CD8-positive, alpha-beta memory T cell (primary cell): Measurements from ENCODE around the gene SLC26A4. TPM values are rescaled to one million over a fixed set of nuclear protein-coding genes. Genes with fewer than 3 reads are reported as not detected.

Source experiments
- CTCF ChIA-PET: fragments of 350-600 bp; sonication (Branson Sonifier 250); formaldehyde crosslinking; loops from one replicate; lab custom pipeline; 2021; ENCODE audit warnings: antibody characterized with exemption; lab: Charles Lee
- POLR2A ChIA-PET: fragments of 350-600 bp; sonication (Branson Sonifier 250); formaldehyde crosslinking; loops from one replicate; lab custom pipeline; 2021; ENCODE audit warnings: antibody characterized with exemption; lab: Charles Lee
- DNase-seq, 5 donors: peaks; one replicate each; pipeline versions ENCODE4 v3.0.0 to v3.0.0-alpha.2; 2020 to 2022; ENCODE audit warnings: mixed read lengths in 1 of 5
- H3K27ac ChIP-seq: one replicate; pipeline ENCODE4 v1.7.0; 2013; ENCODE audit warnings: low read depth, mild to moderate bottlenecking, low read length, moderate library complexity
- H3K27me3 ChIP-seq: 2 replicates; pipeline ENCODE4 v1.7.0; 2013; ENCODE audit warnings: low read length, mild to moderate bottlenecking; ENCODE audit not compliant: insufficient read depth, poor library complexity, severe bottlenecking
- H3K36me3 ChIP-seq: 2 replicates; pipeline ENCODE4 v1.7.0; 2013; ENCODE audit warnings: mild to moderate bottlenecking, low read length, moderate library complexity; ENCODE audit not compliant: insufficient read depth
- H3K4me1 ChIP-seq: 2 replicates; pipeline ENCODE4 v1.7.0; 2013; ENCODE audit warnings: mild to moderate bottlenecking, low read length, moderate library complexity; ENCODE audit not compliant: insufficient read depth
- H3K4me3 ChIP-seq: 2 replicates; pipeline ENCODE4 v1.7.0; 2013; ENCODE audit warnings: mild to moderate bottlenecking, low read length
- H3K9me3 ChIP-seq: 2 replicates; pipeline ENCODE4 v1.7.0; 2013; ENCODE audit warnings: mild to moderate bottlenecking, low read length
- H3K27ac Mint-ChIP-seq, 8 donors: one replicate each; pipeline ENCODE4 v1.8.0; 2020 to 2021; ENCODE audit warnings: mixed read lengths in 8 of 8, mild to moderate bottlenecking in 6 of 8, inconsistent platforms in 3 of 8, moderate library complexity in 3 of 8
- H3K27me3 Mint-ChIP-seq, 2 donors: one replicate each; pipeline ENCODE4 v1.8.0; 2020 to 2021; ENCODE audit warnings: mixed read lengths in 2 of 2, mild to moderate bottlenecking in 1 of 2, moderate library complexity in 1 of 2
- H3K36me3 Mint-ChIP-seq, 3 donors: one replicate each; pipeline ENCODE4 v1.8.0; 2020 to 2021; ENCODE audit warnings: mixed read lengths in 3 of 3, inconsistent platforms in 1 of 3, mild to moderate bottlenecking in 1 of 3
- H3K4me1 Mint-ChIP-seq, 3 donors: one replicate each; pipeline ENCODE4 v1.8.0; 2020 to 2021; ENCODE audit warnings: mixed read lengths in 3 of 3, inconsistent platforms in 1 of 3, mild to moderate bottlenecking in 1 of 3
- H3K4me3 Mint-ChIP-seq, 7 donors: one replicate each; pipeline ENCODE4 v1.8.0; 2020 to 2021; ENCODE audit warnings: mixed read lengths in 7 of 7, mild to moderate bottlenecking in 6 of 7, moderate library complexity in 4 of 7, inconsistent platforms in 2 of 7
- H3K9me3 Mint-ChIP-seq, 5 donors: one replicate each; pipeline ENCODE4 v1.8.0; 2020 to 2022; ENCODE audit warnings: mixed read lengths in 5 of 5, mild to moderate bottlenecking in 3 of 5, moderate library complexity in 2 of 5, inconsistent platforms in 1 of 5
- polyA plus RNA-seq: library from polyadenylated mRNA; unstranded; fragments of 300-500 nt; fragmentation: Illumina TruSeq; gene quantifications from one replicate; pipeline ENCODE4 v1.2.3, GENCODE V29; 2021
- total RNA-seq, 2 experiments: library from RNA; stranded (reverse); gene quantifications; one replicate each; pipeline ENCODE4 v1.2.3, GENCODE V29; 2021

Gene SLC26A4
- total and polyA plus RNA-seq, 3 experiments from 2014 or later: 0.78 to 2.1 TPM; not detected in 1

GRCh38 chr7:107721286-107721685 is 60.7 kb downstream of the SLC26A4 start:
- no peaks in the 10 kb centered on the region for H3K27me3 ChIP-seq
- H3K27ac Mint-ChIP-seq: no peak overlapping the region
- CTCF ChIA-PET: no interaction called here
- no peaks in the 10 kb centered on the region for H3K36me3 ChIP-seq
- no peak for DNase-seq
- no peaks in the 10 kb centered on the region for H3K4me1 ChIP-seq
- no peak overlapping the region for H3K27ac ChIP-seq
- POLR2A ChIA-PET: no interaction called here
- no peaks in the 10 kb centered on the region for H3K4me1 Mint-ChIP-seq
- no peaks in the 10 kb centered on the region for H3K9me3 ChIP-seq
- H3K9me3 Mint-ChIP-seq: no peaks in the 10 kb centered on the region
- H3K4me3 ChIP-seq: no peak overlapping the region
- H3K36me3 Mint-ChIP-seq: no peaks in the 10 kb centered on the region
- no peak overlapping the region for H3K4me3 Mint-ChIP-seq
- peaks cover 0 to 4% of the 10 kb centered on the region in 2 donors for H3K27me3 Mint-ChIP-seq

GRCh38 chr7:107723255-107723654 is 62.6 kb downstream of the SLC26A4 start:
- no peak for DNase-seq
- no peaks in the 10 kb centered on the region for H3K36me3 ChIP-seq
- H3K27ac ChIP-seq: no peak overlapping the region
- no peak overlapping the region for H3K4me3 Mint-ChIP-seq
- ChIA-PET CTCF (interaction anchor here (1.3 kb wide), 2 partner anchors 20 to 260 kb away, joined by 5 to 11 read pairs; partner anchors contain the start of gene CBLL1), POLR2A (no interaction called here)
- no peaks in the 10 kb centered on the region for H3K9me3 ChIP-seq
- H3K4me1 Mint-ChIP-seq: no peaks in the 10 kb centered on the region
- H3K27me3 Mint-ChIP-seq: peaks cover 0 to 16% of the 10 kb centered on the region in 2 donors
- no peaks in the 10 kb centered on the region for H3K36me3 Mint-ChIP-seq
- no peak overlapping the region for H3K4me3 ChIP-seq
- H3K4me1 ChIP-seq: no peaks in the 10 kb centered on the region
- H3K27me3 ChIP-seq: no peaks in the 10 kb centered on the region
- no peaks in the 10 kb centered on the region for H3K9me3 Mint-ChIP-seq
- H3K27ac Mint-ChIP-seq: no peak overlapping the region

GRCh38 chr7:107725138-107725740 is 64.6 kb downstream of the SLC26A4 start:
- Mint-ChIP-seq H3K4me3 (no peak overlapping the region), H3K27me3 (peaks cover 5 to 28% of the 10 kb centered on the region in 2 donors), H3K27ac (no peak overlapping the region), H3K4me1 (no peaks in the 10 kb centered on the region), H3K9me3 (no peaks in the 10 kb centered on the region), H3K36me3 (no peaks in the 10 kb centered on the region)
- POLR2A ChIA-PET: interaction anchor here (0.6 kb wide), 1 partner anchor 553 kb away, joined by 6 read pairs; no protein-coding TSS in a partner anchor
- CTCF ChIA-PET: interaction anchor here (0.7 to 5.6 kb wide), 9 partner anchors 15 to 268 kb away, joined by 3 to 33 read pairs (median 5); partner anchors contain the start of genes CBLL1 and DLD
- Histone ChIP-seq H3K27me3 (no peaks in the 10 kb centered on the region), H3K36me3 (no peaks in the 10 kb centered on the region), H3K9me3 (no peaks in the 10 kb centered on the region), H3K4me1 (no peaks in the 10 kb centered on the region), H3K27ac (no peak overlapping the region), H3K4me3 (no peak overlapping the region)
- DNase-seq: peak; percentile 19 to 51 (median 33)

GRCh38 chr7:107726356-107727130 is 65.9 kb downstream of the SLC26A4 start:
- peaks cover 5 to 28% of the 10 kb centered on the region in 2 donors for H3K27me3 Mint-ChIP-seq
- H3K9me3 Mint-ChIP-seq: no peaks in the 10 kb centered on the region
- DNase-seq: no peak
- no peak overlapping the region for H3K4me3 Mint-ChIP-seq
- ChIA-PET CTCF (interaction anchor here (0.7 to 5.6 kb wide), 8 partner anchors 16 to 270 kb away, joined by 3 to 33 read pairs (median 4); partner anchors contain the start of genes CBLL1 and DLD), POLR2A (no interaction called here)
- H3K4me1 ChIP-seq: no peaks in the 10 kb centered on the region
- H3K36me3 Mint-ChIP-seq: no peaks in the 10 kb centered on the region
- H3K27ac ChIP-seq: no peak overlapping the region
- H3K27me3 ChIP-seq: no peaks in the 10 kb centered on the region
- H3K4me1 Mint-ChIP-seq: no peaks in the 10 kb centered on the region
- no peaks in the 10 kb centered on the region for H3K9me3 ChIP-seq
- H3K4me3 ChIP-seq: no peak overlapping the region
- peak overlapping the region in 1 of 8 donors; percentile 23 for H3K27ac Mint-ChIP-seq
- H3K36me3 ChIP-seq: no peaks in the 10 kb centered on the region

- H3K9me3 Mint-ChIP-seq: peaks cover 0 to 5% (median 0%) of the 10 kb centered on the region in 5 donors
- peaks cover 5 to 28% of the 10 kb centered on the region in 2 donors for H3K27me3 Mint-ChIP-seq
- CTCF ChIA-PET: interaction anchor here (0.7 to 5.6 kb wide), 6 partner anchors 15 to 542 kb away, joined by 3 to 33 read pairs (median 5); partner anchors contain the start of gene CBLL1
- no peaks in the 10 kb centered on the region for H3K9me3 ChIP-seq
- H3K36me3 ChIP-seq: no peaks in the 10 kb centered on the region
- no peak for DNase-seq
- no peak overlapping the region for H3K4me3 Mint-ChIP-seq
- no peak overlapping the region for H3K27ac Mint-ChIP-seq
- no peaks in the 10 kb centered on the region for H3K27me3 ChIP-seq
- H3K36me3 Mint-ChIP-seq: peaks cover 0 to 5% (median 0%) of the 10 kb centered on the region in 3 donors
- H3K4me1 ChIP-seq: no peaks in the 10 kb centered on the region
- no peak overlapping the region for H3K4me3 ChIP-seq
- POLR2A ChIA-PET: no interaction called here
- no peak overlapping the region for H3K27ac ChIP-seq
- H3K4me1 Mint-ChIP-seq: no peaks in the 10 kb centered on the region
Observed at GRCh38 chr7:107728276-107728675, 67.6 kb downstream of the SLC26A4 start.

- Histone ChIP-seq H3K27ac (peak overlapping the region; percentile 98), H3K27me3 (no peaks in the 10 kb centered on the region), H3K9me3 (no peaks in the 10 kb centered on the region), H3K36me3 (no peaks in the 10 kb centered on the region), H3K4me1 (peaks cover 42% of the 10 kb centered on the region), H3K4me3 (peak overlapping the region; percentile 97)
- Mint-ChIP-seq H3K27ac (peak overlapping the region; percentile 94 to 100 (median 100)), H3K36me3 (peaks cover 0 to 20% (median 4%) of the 10 kb centered on the region in 3 donors), H3K27me3 (no peaks in the 10 kb centered on the region), H3K4me3 (peak overlapping the region; percentile 93 to 99 (median 97)), H3K4me1 (peaks cover 43 to 51% (median 48%) of the 10 kb centered on the region in 3 donors), H3K9me3 (no peaks in the 10 kb centered on the region)
- ChIA-PET POLR2A (interaction anchor here (0.6 to 3.0 kb wide), 13 partner anchors 13 to 1458 kb away, joined by 3 to 38 read pairs (median 8); partner anchors contain the start of genes COG5, DLD, DUS4L and HBP1), CTCF (interaction anchor here (0.8 to 10.5 kb wide), 29 partner anchors 8 to 593 kb away, joined by 3 to 227 read pairs (median 4); partner anchors contain the start of genes COG5, DLD and DUS4L)
- DNase-seq: peak in 2 of 5 donors; percentile 4 to 51
Observed at GRCh38 chr7:107742678-107743566, 82.3 kb downstream of the SLC26A4 start.
